ENCODE measurements around the gene C9orf43.

- TF ChIP-seq CTCF (IDR thresholded peaks at IDR 0.05) (no peak), POLR2A (IDR thresholded peaks at IDR 0.05) (no peak)
Observed at GRCh38 chr9:113372059-113372458, 38.5 kb upstream of the C9orf43 start.
